Measurements from ENCODE around the gene SLC25A26. TPM values are rescaled to one million over a fixed set of nuclear protein-coding genes. Genes with fewer than 3 reads are reported as not detected.

The SLC25A26 gene
- total RNA-seq, 4 donors from 2014 or later = 4.2 to 17.3 (median 12.2) TPM

- TF ChIP-seq POLR2AphosphoS5 (IDR thresholded peaks at IDR 0.05) (no peak), CTCF (IDR thresholded peaks at IDR 0.05) (no peak), POLR2A (IDR thresholded peaks at IDR 0.05) (no peak)
- 70 to 71% methylated on average over 1 of the region's 1 CpG for WGBS, 2 donors (ENCODE audit: low coverage in 1 of 2)
- peaks cover 0 to 31% (median 7%) of the 10 kb centered on the region in 4 donors for H3K4me1 ChIP-seq
- in situ Hi-C loops (cut with MboI; ENCODE audit: low pct_ligation_motif_present in 1 of 4, low pct_unique_long_range_greater_than_20kb in 1 of 4, low sequenced_read_pairs in 3 of 4) (no loop called here), intact Hi-C loops (cut with DNase I; ENCODE audit: low total_unique reads) (loop anchor here (5.0 kb wide), 1 partner anchor 558 kb away; no protein-coding TSS in a partner anchor)
- no peak for DNase-seq
- H3K9me3 ChIP-seq = no peaks in the 10 kb centered on the region
- no peak overlapping the region for H3K4me3 ChIP-seq
- no peaks in the 10 kb centered on the region for H3K36me3 ChIP-seq
- peak overlapping the region in 1 of 4 donors; percentile 26 for H3K27ac ChIP-seq
- H3K27me3 ChIP-seq = no peaks in the 10 kb centered on the region
Observed at GRCh38 chr3:66269411-66269810, 48.6 kb downstream of the SLC25A26 start.

- no peaks in the 10 kb centered on the region for H3K36me3 ChIP-seq
- H3K4me1 ChIP-seq = peaks cover 0 to 31% (median 7%) of the 10 kb centered on the region in 4 donors
- H3K27me3 ChIP-seq = no peaks in the 10 kb centered on the region
- no peak overlapping the region for H3K4me3 ChIP-seq
- intact Hi-C loops (cut with DNase I; ENCODE audit: low total_unique reads) = no loop called here
- TF ChIP-seq CTCF (IDR thresholded peaks at IDR 0.05) (no peak), EP300 (IDR thresholded peaks at IDR 0.05; ENCODE audit: low read depth) (no peak), POLR2A (IDR thresholded peaks at IDR 0.05) (no peak), POLR2AphosphoS5 (IDR thresholded peaks at IDR 0.05) (no peak)
- H3K9me3 ChIP-seq = no peaks in the 10 kb centered on the region
- 17 to 43% methylated on average over 1 of the region's 1 CpG for WGBS, 2 donors (ENCODE audit: low coverage in 1 of 2)
- in situ Hi-C loops (cut with MboI; ENCODE audit: low pct_ligation_motif_present in 1 of 4, low pct_unique_long_range_greater_than_20kb in 1 of 4, low sequenced_read_pairs in 3 of 4) = loop anchor here in 2 of 4 donors (10.0 kb wide), 2 partner anchors 95 to 555 kb away; no protein-coding TSS in a partner anchor
- no peak for DNase-seq
- H3K27ac ChIP-seq = no peak overlapping the region
Observed at GRCh38 chr3:66270288-66270687, 49.5 kb downstream of the SLC25A26 start.

- intact Hi-C loops (cut with DNase I; ENCODE audit: low total_unique reads) = no loop called here
- H3K36me3 ChIP-seq = no peaks in the 10 kb centered on the region
- no peaks in the 10 kb centered on the region for H3K27me3 ChIP-seq
- H3K4me3 ChIP-seq = no peak overlapping the region
- no peak for DNase-seq
- 72 to 73% methylated on average over 2 of the region's 2 CpGs for WGBS, 2 donors (ENCODE audit: low coverage in 1 of 2)
- peaks cover 0 to 31% (median 7%) of the 10 kb centered on the region in 4 donors for H3K4me1 ChIP-seq
- in situ Hi-C loops (cut with MboI; ENCODE audit: low pct_ligation_motif_present in 1 of 4, low pct_unique_long_range_greater_than_20kb in 1 of 4, low sequenced_read_pairs in 3 of 4) = loop anchor here in 2 of 4 donors (10.0 kb wide), 2 partner anchors 94 to 554 kb away; no protein-coding TSS in a partner anchor
- H3K9me3 ChIP-seq = no peaks in the 10 kb centered on the region
- no peak overlapping the region for H3K27ac ChIP-seq
- TF ChIP-seq CTCF (IDR thresholded peaks at IDR 0.05) (no peak), POLR2A (IDR thresholded peaks at IDR 0.05) (no peak), EP300 (IDR thresholded peaks at IDR 0.05; ENCODE audit: low read depth) (no peak), POLR2AphosphoS5 (IDR thresholded peaks at IDR 0.05) (no peak)
Observed at GRCh38 chr3:66270701-66271100, 49.9 kb downstream of the SLC25A26 start.

- no peak for DNase-seq
- intact Hi-C loops (cut with DNase I; ENCODE audit: low total_unique reads) = no loop called here
- H3K9me3 ChIP-seq = no peaks in the 10 kb centered on the region
- no peak for TF ChIP-seq POLR2A (IDR thresholded peaks at IDR 0.05)
- no peak for TF ChIP-seq CTCF (IDR thresholded peaks at IDR 0.05)
- TF ChIP-seq EP300 (IDR thresholded peaks at IDR 0.05; ENCODE audit: low read depth) = no peak
- no peak for TF ChIP-seq POLR2AphosphoS5 (IDR thresholded peaks at IDR 0.05)
- no peaks in the 10 kb centered on the region for H3K36me3 ChIP-seq
- H3K27me3 ChIP-seq = no peaks in the 10 kb centered on the region
- WGBS, 2 donors (ENCODE audit: low coverage in 1 of 2) = 80 to 91% methylated on average over 1 to 2 of the region's 2 CpGs
- H3K4me1 ChIP-seq = peaks cover 0 to 31% (median 7%) of the 10 kb centered on the region in 4 donors
- no peak overlapping the region for H3K27ac ChIP-seq
- no peak overlapping the region for H3K4me3 ChIP-seq
- in situ Hi-C loops (cut with MboI; ENCODE audit: low pct_ligation_motif_present in 1 of 4, low pct_unique_long_range_greater_than_20kb in 1 of 4, low sequenced_read_pairs in 3 of 4) = loop anchor here in 2 of 4 donors (10.0 kb wide), 2 partner anchors 94 to 554 kb away; no protein-coding TSS in a partner anchor
Observed at GRCh38 chr3:66271231-66271630, 50.4 kb downstream of the SLC25A26 start.

Data from transverse colon (tissue), 4 donors.